SU-DHL-6 (cell line): ENCODE results near the gene MITF.

Source experiments
- H2AFZ ChIP-seq: fragments of 200-600 bp; sonication (generic); 2 replicates; pipeline ENCODE4 v1.6.1; 2014; ENCODE audit warnings: low read depth, mild to moderate bottlenecking, moderate library complexity, mixed read lengths, antibody characterized with exemption, low read length; ENCODE audit not compliant: severe bottlenecking
- H3F3A ChIP-seq: fragments of 200-600 bp; shearing (Covaris generic); 2 replicates; pipeline ENCODE4 v1.6.0; 2016; ENCODE audit warnings: antibody characterized with exemption, mild to moderate bottlenecking; ENCODE audit not compliant: insufficient read depth
- H3K27ac ChIP-seq: fragments of 200-600 bp; sonication (generic); 2 replicates; pipeline ENCODE4 v1.5.1; 2016; ENCODE audit warnings: low read depth, mild to moderate bottlenecking, low read length, moderate library complexity, mixed read lengths
- H3K27me3 ChIP-seq: fragments of 200-600 bp; sonication (generic), shearing (Covaris generic); 2 replicates; pipeline ENCODE4 v1.6.0; 2014; ENCODE audit warnings: mild to moderate bottlenecking, low read length
- H3K36me3 ChIP-seq: fragments of 200-600 bp; sonication (generic); 2 replicates; pipeline ENCODE4 v1.6.1; 2014; ENCODE audit warnings: mild to moderate bottlenecking, low read length, mixed read lengths
- H3K4me2 ChIP-seq: fragments of 300-600, 200-600 bp; shearing (Covaris generic), sonication (generic); 2 replicates; pipeline ENCODE4 v1.6.0; 2014; ENCODE audit warnings: low read length, low read depth, mild to moderate bottlenecking; ENCODE audit not compliant: poor library complexity, severe bottlenecking
- H3K4me3 ChIP-seq: fragments of 200-600 bp; sonication (generic); 2 replicates; pipeline ENCODE4 v1.5.1; 2014; ENCODE audit warnings: antibody characterized with exemption, low read length, mild to moderate bottlenecking, mixed read lengths; ENCODE audit not compliant: insufficient read depth, poor library complexity, severe bottlenecking
- H3K79me2 ChIP-seq: fragments of 200-600 bp; sonication (generic); 2 replicates; pipeline ENCODE4 v1.6.1; 2014; ENCODE audit warnings: mild to moderate bottlenecking, low read length, moderate library complexity; ENCODE audit not compliant: insufficient read depth
- H3K9ac ChIP-seq: fragments of 200-600 bp; sonication (generic); 2 replicates; pipeline ENCODE4 v1.7.0; 2014; ENCODE audit warnings: mild to moderate bottlenecking, low read length
- H3K9me2 ChIP-seq: fragments of 200-600 bp; sonication (generic); replicated peaks from 2 replicates; pipeline ENCODE4 v1.6.1; 2014; ENCODE audit warnings: low read length; ENCODE audit not compliant: insufficient read depth
- H3K9me3 ChIP-seq: fragments of 200-600 bp; sonication (generic); 2 replicates; pipeline ENCODE4 v1.6.1; 2014; ENCODE audit warnings: low read length, mixed read lengths; ENCODE audit not compliant: insufficient read depth
- H4K20me1 ChIP-seq: fragments of 200-600 bp; sonication (generic); 2 replicates; pipeline ENCODE4 v1.6.1; 2014; ENCODE audit warnings: low read depth, mild to moderate bottlenecking, antibody characterized with exemption, low read length, moderate library complexity, mixed read lengths
- CTCF ChIP-seq: fragments of 200-600 bp; sonication (generic); IDR thresholded peaks from one replicate; pipeline ENCODE4 v1.5.1; 2017; ENCODE audit warnings: antibody characterized with exemption, mild to moderate bottlenecking, low read length, moderate library complexity; ENCODE audit not compliant: insufficient read depth, poor library complexity, severe bottlenecking
- EZH2phosphoT487 ChIP-seq: fragments of 200-600 bp; sonication (generic), shearing (Covaris generic); conservative IDR thresholded peaks from 2 replicates; pipeline ENCODE4 v1.6.1; 2018; ENCODE audit warnings: mild to moderate bottlenecking, antibody characterized with exemption, low read length, moderate library complexity, mixed read lengths

MITF gene

GRCh38 chr3:69938061-69938460, 198.8 kb downstream of the MITF start:
- no peaks in the 10 kb centered on the region; the same call in 1 of the 2 replicates for H3K27me3 ChIP-seq
- no peaks in the 10 kb centered on the region for H3K9me2 ChIP-seq
- H3K4me2 ChIP-seq: no peak overlapping the region
- H3F3A ChIP-seq: no peaks in the 10 kb centered on the region
- H3K79me2 ChIP-seq: no peaks in the 10 kb centered on the region
- no peaks in the 10 kb centered on the region for H3K9me3 ChIP-seq
- H3K4me3 ChIP-seq: no peak overlapping the region
- no peak overlapping the region for H2AFZ ChIP-seq
- no peaks in the 10 kb centered on the region for H4K20me1 ChIP-seq
- H3K36me3 ChIP-seq: no peaks in the 10 kb centered on the region
- no peak overlapping the region for H3K9ac ChIP-seq
- no peak for TF ChIP-seq EZH2phosphoT487
- TF ChIP-seq CTCF: no peak
- no peak overlapping the region for H3K27ac ChIP-seq

GRCh38 chr3:69938931-69939330, 199.7 kb downstream of the MITF start:
- Histone ChIP-seq H3K27me3 (no peaks in the 10 kb centered on the region; the same call in 1 of the 2 replicates), H3K9ac (no peak overlapping the region), H3K79me2 (no peaks in the 10 kb centered on the region), H2AFZ (no peak overlapping the region), H3K9me2 (no peaks in the 10 kb centered on the region), H3K9me3 (no peaks in the 10 kb centered on the region), H4K20me1 (no peaks in the 10 kb centered on the region), H3K27ac (no peak overlapping the region), H3F3A (no peaks in the 10 kb centered on the region), H3K36me3 (no peaks in the 10 kb centered on the region), H3K4me3 (no peak overlapping the region), H3K4me2 (no peak overlapping the region)
- TF ChIP-seq CTCF: no peak
- TF ChIP-seq EZH2phosphoT487: no peak

- Histone ChIP-seq H3K9me3 (no peaks in the 10 kb centered on the region), H3K79me2 (no peaks in the 10 kb centered on the region), H3K4me3 (no peak overlapping the region), H3K36me3 (no peaks in the 10 kb centered on the region), H2AFZ (no peak overlapping the region), H3K27ac (no peak overlapping the region), H4K20me1 (no peaks in the 10 kb centered on the region), H3K27me3 (no peaks in the 10 kb centered on the region), H3K4me2 (no peak overlapping the region), H3F3A (no peaks in the 10 kb centered on the region), H3K9ac (no peak overlapping the region), H3K9me2 (no peaks in the 10 kb centered on the region)
- TF ChIP-seq CTCF: no peak
- no peak for TF ChIP-seq EZH2phosphoT487
Observed at GRCh38 chr3:69941037-69941436, 201.8 kb downstream of the MITF start.
